HG03039 (cell line): Measurements from ENCODE around the gene IL1RAPL2.
"Not testable (repeated sequence)": the region's sequence is repeated elsewhere in the genome, so short reads cannot be mapped to it uniquely, and the experiment has no call there.

Source experiments
- ATAC-seq: cut with Tn5 transposase; IDR thresholded peaks from one replicate; pipeline ENCODE4 v1.9.1; 2021; ENCODE audit warnings: mild to moderate bottlenecking, moderate library complexity; ENCODE audit not compliant: unreplicated experiment

The IL1RAPL2 gene

DNA sequence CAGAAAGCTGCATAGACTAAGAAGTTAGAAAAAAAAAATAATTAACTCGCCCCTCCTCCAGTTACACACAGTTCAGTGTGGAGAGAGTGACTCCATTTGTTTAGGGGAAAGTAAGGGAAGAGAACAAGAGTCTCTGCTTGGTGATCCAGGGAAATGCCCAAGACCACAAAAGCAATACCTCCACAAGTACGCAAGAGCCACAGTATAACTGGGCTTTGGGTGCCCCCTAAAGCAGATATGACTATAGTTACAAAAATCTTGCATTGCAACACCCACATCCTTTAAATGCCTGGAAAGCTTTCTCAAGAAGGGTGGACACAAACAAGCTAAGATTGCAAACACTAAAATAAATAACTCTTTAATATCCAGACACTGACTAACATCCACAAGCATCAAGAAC lies 1092.1 kb downstream of the IL1RAPL2 start:
- no peak for ATAC-seq

DNA sequence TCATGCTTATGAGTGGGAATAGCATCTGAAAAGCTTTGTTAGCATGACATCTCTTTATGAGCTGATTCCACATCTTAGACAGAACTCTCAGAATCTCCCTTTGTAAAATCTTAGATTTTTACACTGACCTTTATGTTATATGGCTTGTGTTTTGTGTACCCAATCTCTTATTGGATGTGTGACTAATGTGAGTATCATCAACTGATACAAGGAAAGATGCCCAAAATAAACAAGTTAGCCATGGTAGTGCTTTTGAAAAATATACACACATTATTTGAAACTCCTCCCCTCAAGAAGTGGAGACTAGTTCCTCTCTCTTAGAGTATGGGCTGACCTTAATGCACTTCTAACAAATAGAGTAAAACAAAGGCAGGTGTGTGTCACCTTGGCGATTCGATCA lies 1096.2 kb downstream of the IL1RAPL2 start:
- no peak for ATAC-seq

DNA sequence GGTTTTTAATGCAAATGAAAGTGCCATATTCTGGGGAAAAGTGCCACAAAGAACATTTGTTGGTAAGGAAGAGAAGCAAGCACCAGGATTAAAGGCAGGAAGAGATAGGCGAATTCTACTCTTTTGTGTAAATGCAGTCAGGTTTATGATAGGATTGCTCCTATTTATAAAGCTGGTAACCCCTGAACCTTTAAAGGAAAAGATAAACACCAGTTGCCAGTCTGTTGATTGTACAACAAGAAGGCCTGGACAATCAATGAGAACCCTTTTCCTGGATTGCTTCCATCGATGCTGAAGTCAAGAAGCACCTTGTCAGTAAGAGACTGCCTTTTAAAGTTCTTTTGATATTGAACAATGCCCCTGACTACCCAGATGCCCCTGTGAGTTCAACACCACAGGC lies 1098.2 kb downstream of the IL1RAPL2 start:
- no peak for ATAC-seq

DNA sequence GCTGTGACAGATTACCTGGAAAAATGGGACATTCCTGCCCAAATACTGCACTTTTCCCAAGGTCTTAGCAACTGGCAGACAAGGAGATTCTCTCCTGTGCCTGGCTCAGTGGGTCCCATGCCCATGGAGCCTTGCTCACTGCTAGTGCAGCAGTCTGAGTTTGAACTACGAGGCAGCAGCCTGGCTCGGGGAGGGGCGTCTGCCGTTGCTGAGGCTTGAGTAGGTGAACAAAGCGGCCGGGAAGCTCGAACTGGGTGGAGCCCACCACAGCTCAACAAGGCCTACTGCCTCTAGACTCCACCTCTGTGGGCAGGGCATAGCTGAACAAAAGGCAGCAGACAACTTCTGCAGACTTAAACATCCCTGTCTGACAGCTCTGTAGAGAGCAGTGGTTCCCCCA lies 1118.3 kb downstream of the IL1RAPL2 start:
- not testable (repeated sequence) for ATAC-seq

DNA sequence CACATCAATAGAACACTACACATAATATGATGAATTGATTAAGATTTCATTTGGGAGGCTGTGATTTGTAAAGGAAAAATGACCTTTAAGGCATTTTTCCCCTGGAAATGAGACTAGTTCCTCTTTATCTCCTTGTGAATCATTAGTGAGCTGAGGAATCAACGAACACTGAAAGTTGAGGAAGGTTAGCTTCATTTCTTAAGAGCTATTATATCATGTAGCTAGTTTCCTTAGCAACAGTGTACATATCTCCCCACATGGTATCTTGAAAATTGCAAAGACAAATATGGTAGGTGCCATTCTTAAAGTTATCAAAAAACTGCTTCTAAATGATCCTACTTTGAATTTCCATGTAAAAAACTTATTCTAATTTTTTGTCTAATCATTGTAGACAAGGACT lies 1128.8 kb downstream of the IL1RAPL2 start:
- no peak for ATAC-seq

DNA sequence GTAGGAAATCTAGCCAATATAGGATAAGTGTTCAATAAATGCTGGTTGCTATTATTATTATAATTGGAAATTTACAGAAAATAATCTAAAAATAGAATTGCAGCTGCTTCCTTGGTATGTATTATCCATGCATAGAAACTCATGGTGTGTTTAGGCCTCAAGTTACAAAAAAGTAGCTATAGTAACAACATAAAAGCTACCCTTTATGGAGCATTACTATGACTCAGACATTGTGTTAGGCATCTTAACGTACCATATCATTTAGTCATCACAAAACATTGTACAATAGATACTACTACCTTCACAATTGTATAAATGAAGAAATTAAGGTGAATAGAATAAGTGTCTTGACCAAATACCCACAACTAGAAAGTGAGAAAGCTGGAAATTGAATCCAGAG lies 1129.5 kb downstream of the IL1RAPL2 start:
- no peak for ATAC-seq

DNA sequence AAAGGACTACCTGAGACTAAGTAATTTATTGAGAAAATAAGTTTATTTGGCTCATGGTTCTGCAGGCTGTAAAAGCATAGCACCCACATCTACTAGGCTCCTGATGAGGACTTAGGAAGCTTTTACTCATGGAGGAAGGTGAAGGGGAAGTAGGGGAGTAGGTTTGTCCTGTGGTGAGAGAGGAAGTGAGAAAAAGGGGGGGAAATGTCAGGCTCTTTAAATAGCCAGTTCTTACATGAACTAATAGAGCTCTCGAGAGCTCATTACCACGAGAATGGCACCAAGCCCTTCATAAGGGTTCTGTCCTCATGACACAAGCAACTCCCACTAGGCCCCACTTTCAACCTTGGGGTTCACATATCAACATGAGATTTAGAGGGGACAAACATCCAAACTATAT lies 1130.9 kb downstream of the IL1RAPL2 start:
- ATAC-seq = no peak

DNA sequence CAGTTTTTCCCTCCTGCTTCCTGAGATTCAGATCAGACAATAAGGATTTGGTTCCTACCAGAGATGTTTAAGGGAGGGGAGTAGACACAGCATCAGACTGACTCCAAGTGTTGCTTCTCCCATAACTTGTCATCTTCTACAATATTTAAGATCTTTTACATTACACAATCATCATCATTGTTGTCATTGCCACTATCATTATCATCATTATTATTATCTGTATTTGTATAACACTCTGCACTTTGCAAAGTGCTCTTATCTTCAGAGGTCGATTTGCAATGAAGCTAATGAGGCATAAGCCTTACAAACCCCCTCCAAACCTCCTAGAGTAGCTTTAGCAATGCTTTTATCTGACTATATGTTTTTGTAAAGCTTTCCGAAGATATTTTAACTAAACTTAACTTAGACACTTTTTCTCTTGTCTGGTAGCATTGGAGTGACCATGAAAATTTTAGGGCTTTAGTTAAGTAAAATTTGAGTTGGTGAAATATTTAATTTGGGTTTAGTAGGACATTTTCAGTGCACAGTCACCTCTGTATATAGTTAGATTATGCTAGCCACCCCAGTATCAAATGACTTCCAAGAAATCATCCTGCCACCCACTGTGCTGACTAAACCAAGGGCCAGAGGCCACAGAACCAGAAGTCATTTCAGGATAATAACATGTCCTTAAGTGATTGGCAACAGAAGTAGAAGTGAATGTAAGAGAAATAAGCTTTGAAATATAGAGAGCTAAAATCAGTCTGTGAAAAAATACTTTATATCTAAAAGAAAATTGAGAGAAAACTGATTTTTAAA lies 1132.2 kb downstream of the IL1RAPL2 start:
- no peak for ATAC-seq

DNA sequence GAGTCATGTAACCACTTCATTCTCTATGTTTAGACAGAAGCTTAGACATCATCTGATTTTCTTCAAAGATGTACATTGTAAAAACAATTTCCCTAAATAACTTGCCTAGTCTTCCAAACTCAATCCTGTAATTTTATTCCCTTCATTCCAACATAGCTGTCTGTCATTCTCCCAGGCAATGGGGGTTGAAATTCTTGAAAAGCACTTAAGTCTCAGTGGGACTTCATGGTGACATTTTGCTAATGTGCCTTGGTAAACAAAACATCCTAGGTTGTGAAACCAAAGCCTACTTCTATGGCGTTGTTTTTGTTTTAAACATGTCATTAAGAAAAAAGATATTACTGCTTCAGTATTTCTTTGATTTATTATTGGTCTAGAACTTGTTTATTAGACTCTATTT lies 1134.3 kb downstream of the IL1RAPL2 start:
- ATAC-seq = no peak

DNA sequence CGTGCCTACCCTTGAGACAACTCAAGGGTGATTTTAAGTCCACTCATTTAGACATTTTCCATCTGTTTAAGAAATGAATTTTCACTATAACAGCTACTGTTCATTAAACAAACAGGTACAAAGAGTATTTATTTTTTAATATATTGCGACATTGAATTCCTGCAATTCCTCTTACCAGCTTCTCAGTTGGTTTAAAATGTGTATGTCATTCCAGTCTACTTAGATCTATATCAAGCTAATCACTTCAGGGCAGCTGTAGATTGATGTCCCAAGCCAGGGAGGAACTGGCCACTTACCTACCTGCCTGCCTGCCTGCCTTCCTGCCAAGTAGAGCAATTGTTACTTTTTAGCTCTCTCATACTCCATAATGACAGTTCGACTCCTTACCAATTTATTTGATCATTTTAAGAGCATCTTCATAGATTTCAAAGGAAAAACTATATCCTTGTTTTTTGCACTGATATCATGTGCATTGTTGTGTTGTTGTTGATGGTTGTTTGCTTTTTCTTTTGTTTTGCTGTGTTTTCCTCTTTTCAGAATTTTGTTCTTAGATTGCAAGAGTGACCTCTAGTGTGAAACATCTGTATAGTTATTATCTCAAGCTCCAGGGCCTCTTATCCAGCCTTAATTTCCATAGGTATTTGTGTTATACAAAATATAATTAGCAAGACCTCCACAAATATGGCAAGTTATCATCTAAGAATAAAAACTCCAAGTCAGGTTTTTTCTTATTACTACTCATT lies 1135.5 kb downstream of the IL1RAPL2 start:
- no peak for ATAC-seq

DNA sequence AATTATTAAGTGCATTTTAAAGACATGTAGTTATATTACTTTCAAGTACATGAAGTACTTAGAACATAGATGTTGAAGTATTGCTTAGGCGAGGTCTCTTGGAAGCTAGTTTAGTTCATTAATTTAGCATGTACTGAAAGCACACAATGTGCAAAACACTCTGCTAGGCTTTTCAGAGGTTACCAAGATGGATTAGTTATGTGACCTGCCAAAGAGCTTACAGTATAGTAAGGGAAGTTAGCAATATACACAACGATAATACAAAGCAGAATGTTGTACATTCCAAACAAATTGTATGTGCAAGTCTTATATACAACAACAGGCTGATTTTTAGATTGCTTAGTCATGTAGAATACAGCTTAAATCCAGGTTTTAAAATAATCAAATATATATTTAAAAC lies 1137.9 kb downstream of the IL1RAPL2 start:
- no peak for ATAC-seq

DNA sequence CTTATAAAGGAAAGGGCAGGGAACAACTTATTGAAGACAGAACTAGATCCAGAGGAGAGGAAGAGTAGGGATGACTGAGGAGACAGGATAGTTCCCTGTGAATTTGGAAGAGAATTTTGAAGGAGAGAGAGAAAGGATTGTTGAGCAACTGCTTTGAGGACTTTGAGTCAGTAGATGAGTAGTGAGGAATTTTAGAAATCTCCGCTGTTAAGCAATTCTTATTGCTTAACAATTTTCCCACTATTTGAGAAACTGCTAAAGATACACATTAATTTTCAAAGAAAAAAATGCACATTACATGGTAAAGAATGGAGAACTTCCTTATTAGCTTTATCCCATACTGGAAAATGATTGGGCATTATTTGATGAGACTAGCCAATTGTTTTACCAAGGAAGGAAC lies 1140.0 kb downstream of the IL1RAPL2 start:
- no peak for ATAC-seq

DNA sequence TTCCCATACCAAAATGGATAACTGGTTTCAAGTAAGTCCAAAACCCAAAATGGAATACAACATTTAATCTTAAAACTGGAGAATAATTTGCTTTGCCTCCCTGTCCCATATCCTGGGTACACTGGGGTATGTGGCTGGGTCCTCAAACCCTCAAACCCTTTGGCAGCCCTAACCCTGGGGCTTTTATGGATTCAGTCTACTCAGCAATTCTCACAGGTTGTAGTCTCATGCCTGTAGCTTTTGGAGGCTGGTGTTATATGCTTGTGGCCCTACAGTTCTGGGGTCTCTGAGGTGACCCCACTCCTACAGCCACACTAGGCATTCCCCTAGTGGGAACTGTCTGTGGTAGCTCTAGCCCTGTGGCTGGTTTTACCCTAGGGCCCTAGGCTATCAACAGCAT lies 1145.8 kb downstream of the IL1RAPL2 start:
- ATAC-seq = no peak

DNA sequence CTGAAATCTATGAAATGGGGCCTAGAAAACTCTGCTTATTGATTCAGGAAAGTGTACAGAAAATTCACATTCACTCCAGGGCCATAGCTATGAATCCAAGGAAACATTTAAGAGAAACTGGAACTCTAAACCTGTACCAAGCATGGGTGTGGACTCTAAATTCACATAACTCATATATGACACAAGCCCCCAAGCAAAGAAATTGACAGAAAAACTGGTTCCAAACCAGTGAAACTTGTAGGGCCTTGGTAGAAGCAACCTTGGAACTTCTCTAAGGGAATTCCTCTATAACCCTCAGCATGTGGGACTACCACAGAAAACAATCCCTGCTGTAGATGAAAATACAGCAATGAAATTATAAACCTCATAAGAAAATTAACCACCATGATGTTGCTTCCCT lies 1149.7 kb downstream of the IL1RAPL2 start:
- no peak for ATAC-seq

DNA sequence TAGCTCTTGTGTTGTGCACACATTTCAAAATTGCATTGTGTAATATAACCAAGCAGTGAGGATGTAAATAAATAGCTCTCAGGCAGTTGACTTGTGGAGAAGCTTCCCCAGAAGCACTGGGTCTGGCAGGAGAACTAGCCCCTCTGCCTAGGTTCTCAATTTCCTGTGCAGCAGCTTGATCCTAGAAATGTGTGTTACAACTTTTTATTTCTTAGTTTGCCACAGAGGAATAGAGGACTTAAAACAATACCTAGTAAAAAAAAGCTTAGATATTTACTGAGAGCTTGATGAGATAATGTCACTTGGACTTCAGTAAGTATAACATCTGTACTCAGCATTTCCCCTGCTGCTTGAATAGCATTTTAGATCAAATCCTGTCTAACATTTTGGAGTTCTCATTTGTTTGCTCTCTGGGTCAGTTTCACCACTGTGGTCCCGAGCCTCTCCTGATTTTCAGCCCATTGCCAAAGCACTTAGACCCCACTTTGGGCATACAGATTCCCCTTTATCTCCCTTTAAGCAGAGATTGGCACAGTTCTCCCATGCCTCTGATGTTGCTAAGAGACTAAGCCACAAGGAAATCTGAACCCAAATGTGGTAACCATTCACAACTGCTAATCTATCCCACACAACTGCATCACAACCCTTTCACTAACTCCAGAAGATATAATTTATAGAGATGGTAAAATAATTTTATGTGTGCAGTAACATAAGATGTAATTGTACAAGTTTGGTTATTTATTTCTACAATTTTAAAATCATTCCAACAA lies 1158.2 kb downstream of the IL1RAPL2 start:
- ATAC-seq = no peak

DNA sequence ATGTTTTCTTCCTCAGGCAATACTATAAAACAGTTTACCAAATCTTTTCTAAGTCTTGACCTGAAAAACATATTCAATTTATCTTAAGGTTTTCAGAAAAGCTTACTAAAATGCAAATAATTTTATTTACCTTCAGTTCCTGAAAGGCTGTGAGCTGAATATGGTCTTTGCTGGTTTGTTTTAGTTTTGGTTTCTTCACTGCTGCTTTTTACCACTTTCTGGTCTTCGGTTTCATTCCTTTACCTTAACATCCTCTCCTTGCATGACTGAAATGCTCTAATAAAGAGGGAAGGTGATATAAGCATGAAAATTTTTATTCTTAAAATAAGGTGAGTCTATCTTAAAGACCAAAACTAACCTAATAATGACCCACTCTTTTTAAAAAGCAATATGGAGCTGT lies 1159.2 kb downstream of the IL1RAPL2 start:
- ATAC-seq = no peak

DNA sequence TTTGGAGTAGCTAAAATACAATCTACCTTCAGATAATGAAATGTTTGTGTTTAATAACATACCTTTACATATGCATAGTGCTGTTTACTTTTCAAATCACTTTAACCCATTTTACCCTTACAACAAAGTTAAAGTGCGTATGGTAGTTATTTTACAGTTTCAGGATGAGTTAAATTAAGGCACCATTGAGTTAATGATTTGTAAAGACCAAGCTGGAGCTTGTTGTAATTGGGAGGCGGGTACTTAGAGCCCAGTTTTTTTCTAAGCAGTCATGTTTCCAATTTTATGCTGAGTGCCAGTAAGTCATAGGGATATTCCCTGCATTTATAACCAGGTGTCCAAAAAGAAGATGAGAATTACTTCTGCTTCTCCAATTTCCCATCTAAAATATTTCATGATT lies 1172.2 kb downstream of the IL1RAPL2 start:
- ATAC-seq = no peak

DNA sequence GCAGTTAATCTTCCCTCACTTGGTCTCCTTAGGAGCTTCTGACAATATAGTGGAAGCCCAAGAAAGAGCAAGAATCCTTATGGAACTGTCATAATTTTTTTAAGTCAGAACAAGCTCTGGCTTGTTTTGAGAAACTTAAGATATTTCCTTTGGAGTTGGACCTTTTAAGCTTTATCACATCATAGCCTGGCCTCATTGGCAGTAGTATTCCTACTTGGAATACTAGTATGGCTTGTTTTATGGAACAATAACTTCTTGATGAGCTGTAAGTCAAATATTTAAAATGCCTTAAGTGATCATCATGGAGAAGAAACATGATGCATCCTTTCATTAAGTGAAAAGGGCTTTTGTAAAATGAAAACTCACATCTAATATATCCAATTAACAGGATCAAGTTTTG lies 1178.3 kb downstream of the IL1RAPL2 start:
- no peak for ATAC-seq

DNA sequence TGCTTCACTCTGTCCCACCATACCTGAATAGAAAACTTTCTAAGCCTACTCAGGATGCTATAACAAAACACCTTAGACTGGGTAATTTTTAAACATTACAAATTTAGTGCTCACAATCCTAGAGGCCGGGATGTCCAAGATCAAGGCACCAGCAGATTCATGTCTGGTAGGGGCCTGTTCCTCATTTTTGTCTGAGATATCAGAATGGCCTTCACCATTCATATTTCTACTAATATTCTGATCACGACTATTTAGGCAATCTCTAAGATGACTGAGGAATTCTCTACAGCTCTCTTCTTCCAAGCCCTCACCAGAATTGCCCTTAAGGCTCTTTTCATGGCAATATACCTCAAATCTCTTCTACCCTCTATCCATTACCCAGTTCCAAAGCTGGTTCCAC lies 1178.9 kb downstream of the IL1RAPL2 start:
- no peak for ATAC-seq

DNA sequence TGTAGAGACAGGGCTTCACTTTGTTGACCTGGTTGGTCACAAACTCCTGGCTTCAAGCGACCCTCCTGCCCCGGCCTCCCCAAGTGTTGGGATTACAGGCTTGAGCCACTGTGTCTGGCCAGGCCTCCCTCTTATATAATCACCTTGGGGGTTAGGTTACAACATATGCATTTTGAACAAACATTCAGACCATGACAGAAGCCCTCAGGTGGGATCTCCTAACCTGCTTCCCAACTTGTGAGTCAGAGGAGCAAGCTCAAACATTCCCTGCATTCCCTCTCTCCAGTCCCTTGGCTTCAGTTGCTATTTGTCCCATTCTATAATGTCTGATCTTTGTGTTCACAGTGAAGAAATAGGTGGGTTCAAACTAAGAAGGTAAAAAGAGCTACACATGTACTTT lies 1179.9 kb downstream of the IL1RAPL2 start:
- ATAC-seq = no peak

DNA sequence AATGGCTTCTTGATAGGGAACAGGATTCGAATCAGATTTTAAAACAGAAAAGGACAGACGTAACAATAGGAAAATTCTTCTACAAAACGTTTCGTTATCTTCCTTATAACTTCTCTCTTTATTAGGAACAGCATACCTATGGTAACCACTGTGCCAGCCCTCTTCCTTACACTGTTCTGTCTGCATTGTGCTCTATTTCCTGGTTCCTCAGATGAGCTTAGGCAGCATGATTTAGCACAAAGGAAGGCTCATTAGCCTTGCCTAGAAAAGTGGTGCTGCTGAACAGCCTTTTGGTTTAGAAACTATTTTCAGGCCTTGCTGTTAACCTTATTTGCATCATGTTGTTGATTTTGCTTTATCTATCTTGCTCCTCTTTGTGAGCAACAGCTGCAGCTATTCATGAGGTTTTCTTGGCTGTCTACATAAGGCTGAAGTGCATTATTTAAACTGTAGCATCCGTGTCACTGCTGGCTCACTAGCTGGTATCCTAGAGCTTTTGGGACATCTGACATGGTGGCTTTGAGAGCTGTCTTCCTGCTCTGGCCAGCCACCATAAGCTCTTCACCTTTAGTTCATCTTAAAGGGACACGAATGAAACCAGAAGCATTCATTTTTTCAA lies 1186.4 kb downstream of the IL1RAPL2 start:
- ATAC-seq = no peak
